H1 (cell line): Measurements from ENCODE around the gene DDX51.

ENCODE experiments used
- CHD2 ChIP-seq: IDR thresholded peaks from 2 replicates; pipeline ENCODE4 v1.6.1; 2012; ENCODE audit warnings: low read length, improper control_type of control experiment
- CTCF ChIP-seq, 3 experiments: IDR thresholded peaks; 1 replicate in 2 of 3; 2 replicates in 1 of 3; pipeline versions ENCODE4 v1.5.1 to v1.6.1; 2011; ENCODE audit warnings: low read length in 3 of 3, mild to moderate bottlenecking in 3 of 3, inconsistent platforms in 2 of 3, low read depth in 1 of 3, moderate library complexity in 1 of 3; ENCODE audit not compliant: insufficient read depth in 1 of 3; ENCODE audit errors: control extremely low read depth in 1 of 3
- NRF1 ChIP-seq: IDR thresholded peaks from 2 replicates; pipeline ENCODE4 v1.6.1; 2011; ENCODE audit warnings: mild to moderate bottlenecking, low read depth, low read length, improper control_type of control experiment
- POLR2A ChIP-seq, 2 experiments: IDR thresholded peaks; 1 replicate in 1 of 2; 2 replicates in 1 of 2; pipeline ENCODE4 v1.6.1; 2011; ENCODE audit warnings: low read depth in 2 of 2, low read length in 2 of 2, mild to moderate bottlenecking in 2 of 2; ENCODE audit errors: control extremely low read depth in 1 of 2
- RBBP5 ChIP-seq: IDR thresholded peaks from 2 replicates; pipeline ENCODE4 v1.7.1; 2012; ENCODE audit warnings: low read depth, mild to moderate bottlenecking, inconsistent platforms, low read length, moderate library complexity, borderline replicate concordance
- RFX5 ChIP-seq: IDR thresholded peaks from 2 replicates; pipeline ENCODE4 v1.6.1; 2011; ENCODE audit warnings: low read depth, low read length, improper control_type of control experiment, borderline replicate concordance
- SRF ChIP-seq: IDR thresholded peaks from 2 replicates; pipeline ENCODE4 v1.6.1; 2011; ENCODE audit warnings: mild to moderate bottlenecking, low read depth, low read length, moderate library complexity
- ZNF274 ChIP-seq: IDR thresholded peaks from 2 replicates; pipeline ENCODE4 v1.7.0; 2012; ENCODE audit warnings: low read length, borderline replicate concordance; ENCODE audit errors: extremely low read depth

- TF ChIP-seq NRF1, result no peak
- no peak for TF ChIP-seq CTCF (IDR thresholded peaks at IDR 0.05; ENCODE audit: control extremely low read depth in 1 of 3, insufficient read depth in 1 of 3, low read depth in 1 of 3, low read length in 3 of 3)
- TF ChIP-seq SRF, result no peak
- TF ChIP-seq CHD2, result no peak
- TF ChIP-seq RFX5, result no peak
- TF ChIP-seq ZNF274, result no peak
- no peak for TF ChIP-seq RBBP5
- TF ChIP-seq POLR2A (IDR thresholded peaks at IDR 0.05; ENCODE audit: control extremely low read depth in 1 of 2, low read depth in 2 of 2, low read length in 2 of 2), result no peak
These were observed 28.5 kb upstream of the DDX51 start for GRCh38 chr12:132172619-132173018.
